Mesothelial cell of epicardium (in vitro differentiated cells): ENCODE measurements around the gene FABP6. TPM values are rescaled to one million over a fixed set of nuclear protein-coding genes. Genes with fewer than 3 reads are reported as not detected.
A peak's percentile ranks its signal among the peaks of the same experiment; 100 is the strongest.

Experiments used
- DNase-seq, 2 experiments: peaks; one replicate each; pipeline ENCODE4 v3.0.0; 2021; ENCODE audit warnings: low spot score in 2 of 2; ENCODE audit not compliant: unreplicated experiment in 2 of 2
- H3K27ac Mint-ChIP-seq: 2 replicates; pipeline ENCODE4 v1.8.0; 2021; ENCODE audit warnings: mixed read lengths
- H3K27me3 Mint-ChIP-seq: 2 replicates; pipeline ENCODE4 v1.8.0; 2021; ENCODE audit warnings: low read depth, mixed read lengths
- H3K36me3 Mint-ChIP-seq: 2 replicates; pipeline ENCODE4 v1.8.0; 2021; ENCODE audit warnings: mixed read lengths
- H3K4me1 Mint-ChIP-seq: 2 replicates; pipeline ENCODE4 v1.8.0; 2021; ENCODE audit warnings: mixed read lengths
- H3K4me3 Mint-ChIP-seq: 2 replicates; pipeline ENCODE4 v1.8.0; 2021; ENCODE audit warnings: mild to moderate bottlenecking, moderate library complexity, mixed read lengths
- H3K9me3 Mint-ChIP-seq: 2 replicates; pipeline ENCODE4 v1.8.0; 2021; ENCODE audit warnings: mixed read lengths
- CTCF ChIP-seq: fragments of 200-600 bp; sonication (generic); IDR thresholded peaks from one replicate; pipeline ENCODE4 v1.5.0; 2021; ENCODE audit warnings: antibody characterized with exemption; ENCODE audit not compliant: unreplicated experiment
- total RNA-seq: library from RNA; stranded (reverse); gene quantifications from 3 replicates; pipeline ENCODE4 v1.2.1, GENCODE V29; 2021

FABP6 gene, protein sequence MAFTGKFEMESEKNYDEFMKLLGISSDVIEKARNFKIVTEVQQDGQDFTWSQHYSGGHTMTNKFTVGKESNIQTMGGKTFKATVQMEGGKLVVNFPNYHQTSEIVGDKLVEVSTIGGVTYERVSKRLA
- not detected in 3 replicates for total RNA-seq

DNA sequence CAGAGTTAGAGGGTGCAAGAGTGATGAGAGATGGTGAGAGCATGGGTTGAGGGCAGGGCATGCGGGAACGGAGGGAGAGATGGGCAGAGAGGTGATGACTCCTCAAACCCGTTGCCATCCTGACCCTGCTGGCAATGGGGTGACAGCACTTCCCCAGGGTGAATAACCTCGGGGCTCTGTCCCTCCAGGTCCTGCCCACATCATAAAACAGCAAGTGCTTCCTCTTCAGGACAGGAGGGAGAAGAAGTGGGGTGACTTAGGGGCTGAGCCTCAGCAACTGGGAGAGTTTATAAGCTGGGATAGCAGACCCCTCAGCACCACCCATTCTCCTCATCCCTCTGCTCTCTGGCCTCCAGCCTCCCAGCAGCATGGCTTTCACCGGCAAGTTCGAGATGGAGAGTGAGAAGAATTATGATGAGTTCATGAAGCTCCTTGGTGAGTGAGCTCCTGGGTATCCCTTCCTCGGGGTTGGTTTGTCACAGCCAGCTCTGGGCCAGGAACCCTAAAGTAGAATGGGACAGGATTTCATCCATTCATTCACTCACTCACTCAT lies at the start of gene FABP6:
FABP6 (plus strand) TSS at position 317 of the 553 bp plus-strand sequence; CDS start at position 369, 52 bp downstream.
- Mint-ChIP-seq H3K4me1 (no peaks in the 10 kb centered on the region), H3K4me3 (no peak within 1 kb of the TSS), H3K27me3 (no peaks in the 10 kb centered on the region), H3K36me3 (no peaks in the 10 kb centered on the region), H3K9me3 (no peaks in the 10 kb centered on the region), H3K27ac (no peak within 1 kb of the TSS)
- TF ChIP-seq CTCF, result no peak
- DNase-seq, result no peak

- no peaks in the 10 kb centered on the region for H3K36me3 Mint-ChIP-seq
- no peak for TF ChIP-seq CTCF
- DNase-seq, result no peak
- peaks cover 6% of the 10 kb centered on the region for H3K9me3 Mint-ChIP-seq
- peaks cover 3% of the 10 kb centered on the region for H3K4me1 Mint-ChIP-seq
- no peaks in the 10 kb centered on the region for H3K27me3 Mint-ChIP-seq
- H3K27ac Mint-ChIP-seq, result no peak overlapping the region
- no peak overlapping the region for H3K4me3 Mint-ChIP-seq
Observed at GRCh38 chr5:160180931-160181330, 48.4 kb upstream of the FABP6 start.

GRCh38 chr5:160181965-160182622 lies 47.2 kb upstream of the FABP6 start:
- H3K4me1 Mint-ChIP-seq, result peaks cover 6% of the 10 kb centered on the region
- DNase-seq, result no peak
- no peak overlapping the region for H3K4me3 Mint-ChIP-seq
- H3K9me3 Mint-ChIP-seq, result peaks cover 13% of the 10 kb centered on the region
- H3K27me3 Mint-ChIP-seq, result no peaks in the 10 kb centered on the region
- no peak for TF ChIP-seq CTCF
- peaks cover 5% of the 10 kb centered on the region for H3K36me3 Mint-ChIP-seq
- H3K27ac Mint-ChIP-seq, result no peak overlapping the region

GRCh38 chr5:160183075-160183474 lies 46.2 kb upstream of the FABP6 start:
- Mint-ChIP-seq H3K36me3 (peaks cover 5% of the 10 kb centered on the region), H3K4me3 (no peak overlapping the region), H3K9me3 (peaks cover 13% of the 10 kb centered on the region), H3K27ac (no peak overlapping the region), H3K4me1 (peaks cover 8% of the 10 kb centered on the region), H3K27me3 (no peaks in the 10 kb centered on the region)
- no peak for DNase-seq
- TF ChIP-seq CTCF, result no peak

GRCh38 chr5:160185626-160186360 lies 43.5 kb upstream of the FABP6 start:
- H3K27ac Mint-ChIP-seq, result peak overlapping the region; percentile 65
- no peak for TF ChIP-seq CTCF
- peaks cover 5% of the 10 kb centered on the region for H3K36me3 Mint-ChIP-seq
- H3K27me3 Mint-ChIP-seq, result no peaks in the 10 kb centered on the region
- no peak for DNase-seq
- peaks cover 13% of the 10 kb centered on the region for H3K9me3 Mint-ChIP-seq
- H3K4me3 Mint-ChIP-seq, result no peak overlapping the region
- peaks cover 14% of the 10 kb centered on the region for H3K4me1 Mint-ChIP-seq
